Measurements from ENCODE around the gene MFAP3. TPM values are rescaled to one million over a fixed set of nuclear protein-coding genes. Genes with fewer than 3 reads are reported as not detected.
"Not testable (repeated sequence)": the region's sequence is repeated elsewhere in the genome, so short reads cannot be mapped to it uniquely, and the experiment has no call there.

The MFAP3 gene
- total RNA-seq, 1 donor from 2014 or later, result 27.2 TPM

GRCh38 chr5:154046486-154046885 lies 7.7 kb downstream of the MFAP3 start:
- intact Hi-C loops (cut with DNase I), result no loop called here
- DNase-seq, result no peak

GRCh38 chr5:154047324-154047723 lies 8.6 kb downstream of the MFAP3 start:
- DNase-seq, result no peak
- intact Hi-C loops (cut with DNase I), result no loop called here
- no peak for ATAC-seq (ENCODE audit: poor library complexity)

More at GRCh38 chr5:154046486-154046885, 7.7 kb downstream of the MFAP3 start:
- ATAC-seq (ENCODE audit: poor library complexity), result no peak

- intact Hi-C loops (cut with DNase I), result no loop called here
- ATAC-seq (ENCODE audit: poor library complexity) (no peak), DNase-seq (no peak)
Observed at GRCh38 chr5:154049636-154050035, 10.9 kb downstream of the MFAP3 start.

GRCh38 chr5:154053468-154053867 lies 14.7 kb downstream of the MFAP3 start:
- DNase-seq, result no peak
- no peak for ATAC-seq (ENCODE audit: poor library complexity)
- intact Hi-C loops (cut with DNase I), result no loop called here

- no peak for DNase-seq
- ATAC-seq (ENCODE audit: poor library complexity), result no peak
- intact Hi-C loops (cut with DNase I), result no loop called here
Observed at GRCh38 chr5:154055201-154055600, 16.4 kb downstream of the MFAP3 start.

- DNase-seq (no peak), ATAC-seq (ENCODE audit: poor library complexity) (peak; percentile 43)
- intact Hi-C loops (cut with DNase I), result no loop called here
Observed at GRCh38 chr5:154058055-154059038, 19.6 kb downstream of the MFAP3 start.

- no peak for ATAC-seq (ENCODE audit: poor library complexity)
- intact Hi-C loops (cut with DNase I), result no loop called here
Observed at GRCh38 chr5:154059039-154059430, 20.3 kb downstream of the MFAP3 start.

GRCh38 chr5:154059583-154059982 lies 20.8 kb downstream of the MFAP3 start:
- intact Hi-C loops (cut with DNase I), result no loop called here
- DNase-seq (no peak), ATAC-seq (ENCODE audit: poor library complexity) (no peak)

More at GRCh38 chr5:154059039-154059430, 20.3 kb downstream of the MFAP3 start:
- DNase-seq, result no peak

GRCh38 chr5:154060606-154061005 lies 21.8 kb downstream of the MFAP3 start:
- no peak for DNase-seq
- no peak for ATAC-seq (ENCODE audit: poor library complexity)
- intact Hi-C loops (cut with DNase I), result no loop called here

- ATAC-seq (ENCODE audit: poor library complexity) (no peak), DNase-seq (no peak)
- intact Hi-C loops (cut with DNase I), result no loop called here
Observed at GRCh38 chr5:154063372-154063771, 24.6 kb downstream of the MFAP3 start.

GRCh38 chr5:154065971-154066370 lies 27.2 kb downstream of the MFAP3 start:
- intact Hi-C loops (cut with DNase I), result no loop called here
- DNase-seq (no peak), ATAC-seq (ENCODE audit: poor library complexity) (no peak)

- not testable (repeated sequence) for DNase-seq; ATAC-seq (ENCODE audit: poor library complexity)
- intact Hi-C loops (cut with DNase I), result loop anchor here (5.0 kb wide), 2 partner anchors 107 to 332 kb away; no protein-coding TSS in a partner anchor
Observed at GRCh38 chr5:154069854-154070253, 31.1 kb downstream of the MFAP3 start.

- DNase-seq, result no peak
- intact Hi-C loops (cut with DNase I), result loop anchor here (5.0 kb wide), 2 partner anchors 105 to 330 kb away; no protein-coding TSS in a partner anchor
- ATAC-seq (ENCODE audit: poor library complexity), result no peak
Observed at GRCh38 chr5:154071799-154072413, 33.1 kb downstream of the MFAP3 start.

- DNase-seq (peak; percentile 90), ATAC-seq (ENCODE audit: poor library complexity) (peak; percentile 95)
- intact Hi-C loops (cut with DNase I), result loop anchor here (5.0 kb wide), 2 partner anchors 105 to 330 kb away; no protein-coding TSS in a partner anchor
Observed at GRCh38 chr5:154072414-154073171, 33.8 kb downstream of the MFAP3 start.

- intact Hi-C loops (cut with DNase I), result no loop called here
- peak; percentile 41 for ATAC-seq (ENCODE audit: poor library complexity)
- no peak for DNase-seq
Observed at GRCh38 chr5:154076240-154076922, 37.6 kb downstream of the MFAP3 start.

GRCh38 chr5:154077696-154078095 lies 38.9 kb downstream of the MFAP3 start:
- ATAC-seq (ENCODE audit: poor library complexity) (peak; percentile 88), DNase-seq (no peak)
- intact Hi-C loops (cut with DNase I), result no loop called here

- intact Hi-C loops (cut with DNase I), result no loop called here
- DNase-seq (no peak), ATAC-seq (ENCODE audit: poor library complexity) (peak; percentile 18)
Observed at GRCh38 chr5:154078272-154078671, 39.5 kb downstream of the MFAP3 start.

- intact Hi-C loops (cut with DNase I), result no loop called here
- ATAC-seq (ENCODE audit: poor library complexity) (no peak), DNase-seq (no peak)
Observed at GRCh38 chr5:154081246-154081645, 42.5 kb downstream of the MFAP3 start.

All from Right ventricle myocardium superior (tissue), 1 donor.